Measurements from ENCODE around the gene UGCG. TPM values are rescaled to one million over a fixed set of nuclear protein-coding genes. Genes with fewer than 3 reads are reported as not detected.
"Not testable (repeated sequence)": the region's sequence is repeated elsewhere in the genome, so short reads cannot be mapped to it uniquely, and the experiment has no call there.

The UGCG gene
- total RNA-seq, 1 donor = 399 TPM

GRCh38 chr9:111959468-111960359 is 63.1 kb downstream of the UGCG start:
- TF ChIP-seq CTCF (IDR thresholded peaks at IDR 0.05; ENCODE audit: insufficient read depth, low read depth, low read length) = no peak
- no peak overlapping the region for H3K4me3 ChIP-seq (ENCODE audit: low read depth, low read length)
- peak; percentile 88 for DNase-seq (ENCODE audit: low read depth)

GRCh38 chr9:111960485-111960884 is 63.9 kb downstream of the UGCG start:
- DNase-seq (ENCODE audit: low read depth); H3K4me3 ChIP-seq (ENCODE audit: low read depth, low read length): not testable (repeated sequence)

GRCh38 chr9:111961009-111961408 is 64.4 kb downstream of the UGCG start:
- peak; percentile 60 for DNase-seq (ENCODE audit: low read depth)
- no peak for TF ChIP-seq CTCF (IDR thresholded peaks at IDR 0.05; ENCODE audit: insufficient read depth, low read depth, low read length)
- no peak overlapping the region for H3K4me3 ChIP-seq (ENCODE audit: low read depth, low read length)

GRCh38 chr9:111961575-111961974 is 65.0 kb downstream of the UGCG start:
- DNase-seq (ENCODE audit: low read depth) = peak; percentile 72
- no peak overlapping the region for H3K4me3 ChIP-seq (ENCODE audit: low read depth, low read length)
- TF ChIP-seq CTCF (IDR thresholded peaks at IDR 0.05; ENCODE audit: insufficient read depth, low read depth, low read length) = no peak

GRCh38 chr9:111962021-111962420 is 65.4 kb downstream of the UGCG start:
- H3K4me3 ChIP-seq (ENCODE audit: low read depth, low read length) = no peak overlapping the region
- DNase-seq (ENCODE audit: low read depth) = no peak
- TF ChIP-seq CTCF (IDR thresholded peaks at IDR 0.05; ENCODE audit: insufficient read depth, low read depth, low read length) = no peak

- H3K4me3 ChIP-seq (ENCODE audit: low read depth, low read length) = no peak overlapping the region
- no peak for DNase-seq (ENCODE audit: low read depth)
- TF ChIP-seq CTCF (IDR thresholded peaks at IDR 0.05; ENCODE audit: insufficient read depth, low read depth, low read length) = no peak
Measured at GRCh38 chr9:111963995-111964394, 67.4 kb downstream of the UGCG start.

GRCh38 chr9:111965566-111966019 is 69.0 kb downstream of the UGCG start:
- DNase-seq (ENCODE audit: low read depth) = peak; percentile 85
- H3K4me3 ChIP-seq (ENCODE audit: low read depth, low read length) = no peak overlapping the region
- no peak for TF ChIP-seq CTCF (IDR thresholded peaks at IDR 0.05; ENCODE audit: insufficient read depth, low read depth, low read length)
